HepG2 (cell line): ENCODE data around the gene AFF1. TPM values are rescaled to one million over a fixed set of nuclear protein-coding genes. Genes with fewer than 3 reads are reported as not detected.

Source experiments
- ATAC-seq: fragments of 200-7000 bp; cut with Tn5 transposase; 3 replicates; pipeline ENCODE4 v1.9.1; 2020; ENCODE audit warnings: mild to moderate bottlenecking, moderate library complexity
- BruUV-seq: library from RNA; stranded (reverse); fragments of 400-500 nt; replicated peaks from 2 replicates; lab custom pipeline; 2021; lab: Mats Ljungman, UMichigan
- CTCF ChIA-PET: fragments of 300-600 bp; formaldehyde crosslinking; extraction: SDS; loops from one replicate; lab custom pipeline; 2021; ENCODE audit warnings: low total read pairs, inconsistent platforms, low intra/inter-chr PET ratio; lab: Yijun Ruan, JAX
- POLR2A ChIA-PET: fragments of 350-600 bp; sonication (Branson Sonifier 250); formaldehyde crosslinking; loops from one replicate; lab custom pipeline; 2020; ENCODE audit warnings: antibody characterized with exemption, inconsistent platforms; lab: Yijun Ruan, JAX
- DNase-seq: peaks from one replicate; pipeline ENCODE4 v3.0.0-alpha.2; 2015; ENCODE audit warnings: low spot score
- FAIRE-seq: peaks from 3 replicates; lab custom pipeline; 2011; peaks lifted over from hg19 to GRCh38; lab: Jason Lieb, UNC
- H2AFZ ChIP-seq: one replicate; pipeline ENCODE4 v1.6.1; 2011; ENCODE audit warnings: low read length, inconsistent platforms
- H3K27ac ChIP-seq: fragments of 300-600 bp; 3 replicates; pipeline ENCODE4 v1.8.0; 2011; ENCODE audit warnings: mixed run types, mild to moderate bottlenecking, mixed read lengths, low read length, inconsistent platforms; ENCODE audit not compliant: insufficient read depth; ENCODE audit errors: extremely low read length
- H3K27me3 ChIP-seq, 2 experiments: fragments of 200-600 bp in 1 of 2; 2 replicates in 1 of 2; 3 replicates in 1 of 2; pipeline versions ENCODE4 v1.6.0 to v1.8.0; 2011; ENCODE audit warnings: low read length in 2 of 2, mild to moderate bottlenecking in 2 of 2, moderate library complexity in 2 of 2, inconsistent platforms in 1 of 2; ENCODE audit not compliant: insufficient read depth in 2 of 2, control insufficient read depth in 1 of 2
- H3K36me3 ChIP-seq, 2 experiments: fragments of 200-600 bp in 1 of 2; replicated peaks in 1 of 2; 2 replicates in 1 of 2; 3 replicates in 1 of 2; pipeline versions ENCODE4 v1.5.1 to v1.8.0; 2011; ENCODE audit warnings: low read length in 2 of 2, inconsistent platforms in 1 of 2; ENCODE audit not compliant: insufficient read depth in 2 of 2, control insufficient read depth in 1 of 2
- H3K4me1 ChIP-seq: 2 replicates; pipeline ENCODE4 v1.5.1; 2012; ENCODE audit warnings: low read length, inconsistent platforms; ENCODE audit not compliant: insufficient read depth
- H3K4me2 ChIP-seq: 2 replicates; pipeline ENCODE4 v1.6.0; 2011; ENCODE audit warnings: low read depth, low read length, inconsistent platforms
- H3K4me3 ChIP-seq, 3 experiments: fragments of 200-600 bp in 1 of 3; sonication (generic), shearing (Covaris generic) in 1 of 3; replicated peaks in 1 of 3; 2 replicates each; pipeline ENCODE4 v1.5.1; 2011 to 2016; ENCODE audit warnings: low read length in 3 of 3, inconsistent platforms in 2 of 3, low read depth in 2 of 3, mild to moderate bottlenecking in 2 of 3, control low read depth in 1 of 3, mixed read lengths in 1 of 3; ENCODE audit not compliant: insufficient read depth in 1 of 3
- H3K79me2 ChIP-seq: one replicate; pipeline ENCODE4 v1.6.1; 2011; ENCODE audit warnings: low read length, inconsistent platforms; ENCODE audit not compliant: insufficient read depth
- H3K9ac ChIP-seq: 2 replicates; pipeline ENCODE4 v1.6.0; 2011; ENCODE audit warnings: mild to moderate bottlenecking, low read depth, low read length, inconsistent platforms; ENCODE audit not compliant: insufficient read depth
- H3K9me3 ChIP-seq: 2 replicates; pipeline ENCODE4 v1.5.1; 2012; ENCODE audit warnings: mild to moderate bottlenecking, low read length
- H4K20me1 ChIP-seq: 2 replicates; pipeline ENCODE4 v1.6.0; 2011; ENCODE audit warnings: inconsistent platforms, mild to moderate bottlenecking, low read length, moderate library complexity; ENCODE audit not compliant: insufficient read depth
- AHR ChIP-seq: IDR thresholded peaks from 2 replicates; pipeline ENCODE4 v1.6.1; 2018; ENCODE audit warnings: missing genetic modification reagents, missing compliant biosample characterization
- BRCA1 ChIP-seq: sonication (generic); formaldehyde crosslinking; IDR thresholded peaks from 2 replicates; pipeline ENCODE4 v1.4.0; 2020; ENCODE audit warnings: missing genetic modification reagents
- ETV5 ChIP-seq: IDR thresholded peaks from 2 replicates; pipeline ENCODE4 v1.6.1; 2018; ENCODE audit warnings: missing biosample characterization, missing genetic modification reagents, inconsistent platforms, borderline replicate concordance
- HBP1 ChIP-seq: IDR thresholded peaks from 2 replicates; pipeline ENCODE4 v1.6.1; 2016; ENCODE audit warnings: low read depth, control low read depth
- HMGXB3 ChIP-seq: sonication (generic); formaldehyde crosslinking; IDR thresholded peaks from 2 replicates; pipeline ENCODE4 v1.4.0; 2020; ENCODE audit warnings: missing genetic modification reagents, borderline replicate concordance
- MLXIP ChIP-seq: sonication (generic); formaldehyde crosslinking; IDR thresholded peaks from 2 replicates; pipeline ENCODE4 v1.9.0; 2021; ENCODE audit warnings: missing genetic modification reagents, borderline replicate concordance
- PAX8 ChIP-seq: sonication (generic); formaldehyde crosslinking; IDR thresholded peaks from 2 replicates; pipeline ENCODE4 v1.8.0; 2022; ENCODE audit warnings: mild to moderate bottlenecking, missing genetic modification reagents, borderline replicate concordance
- TIGD3 ChIP-seq: sonication (generic); formaldehyde crosslinking; IDR thresholded peaks from 2 replicates; pipeline ENCODE4 v1.5.1; 2020; ENCODE audit warnings: mild to moderate bottlenecking, missing genetic modification reagents, borderline replicate concordance
- ZNF496 ChIP-seq: sonication (generic); formaldehyde crosslinking; IDR thresholded peaks from 2 replicates; pipeline ENCODE4 v1.8.1; 2023; ENCODE audit warnings: mild to moderate bottlenecking, moderate library complexity, missing genetic modification reagents; ENCODE audit not compliant: insufficient replicate concordance
- ZNF678 ChIP-seq: sonication (generic); formaldehyde crosslinking; IDR thresholded peaks from 2 replicates; pipeline ENCODE4 v1.4.0; 2020; ENCODE audit warnings: mild to moderate bottlenecking, missing genetic modification reagents
- WGBS: methylation state at CpG from one replicate; pipeline ENCODE4 v1.1.6; 2017; ENCODE audit warnings: low lambda C conversion rate; 5-methylcytosine and 5-hydroxymethylcytosine counted together
- in situ Hi-C: cut with HindIII; loops from 2 replicates; pipeline ENCODE4 v1.10.0; 2017; ENCODE audit warnings: low pct_unique_long_range_greater_than_20kb; ENCODE audit not compliant: extremely low pct_ligation_motif_present
- intact Hi-C: fragments of 100-400 bp; cut with micrococcal nuclease; formaldehyde crosslinking; loops from one replicate; pipeline ENCODE4 v1.10.0; 2022; ENCODE audit not compliant: unreplicated experiment
- polyA plus RNA-seq, 8 experiments: library from polyadenylated mRNA; depleted of rRNA in 3 of 8; stranded (reverse) in 7 of 8; unstranded in 1 of 8; fragments of >200 nt; fragmentation: Illumina TruSeq in 4 of 8; extraction: Trizol in 4 of 8; gene quantifications; 2 replicates each; pipeline versions ENCODE4 v1.2.1 to v1.2.3, GENCODE V29; 2011 to 2016; ENCODE audit warnings: low read depth in 4 of 8, missing spikeins in 1 of 8, mixed read lengths in 1 of 8; ENCODE audit not compliant: insufficient read depth in 1 of 8
- total RNA-seq, 5 experiments: library from RNA; depleted of rRNA; stranded (reverse); fragments of >200 nt; fragmentation: Illumina TruSeq; extraction: Trizol; gene quantifications; 2 replicates each; pipeline ENCODE4 v1.2.3, GENCODE V29; 2016; ENCODE audit warnings: low read depth in 1 of 5

The AFF1 gene
- total and polyA plus RNA-seq, 2 of the 13 experiments (the other 11 are each of a cell fraction or from before 2014, with no cell fraction given): 15.5 to 15.9 TPM

- Histone ChIP-seq H3K4me1 (peaks cover 71% of the 10 kb centered on the region), H3K79me2 (peaks cover 65% of the 10 kb centered on the region), H3K27me3 (no peaks in the 10 kb centered on the region; a peak in 1 of 5 replicates), H3K9ac (peak overlapping the region; percentile 92), H3K9me3 (no peaks in the 10 kb centered on the region), H3K4me3 (peak overlapping the region; percentile 71 to 85 (median 74)), H3K4me2 (peak overlapping the region; percentile 92), H2AFZ (no peak overlapping the region), H4K20me1 (peaks cover 28% of the 10 kb centered on the region), H3K27ac (peak overlapping the region; percentile 99), H3K36me3 (no peaks in the 10 kb centered on the region)
- ATAC-seq (peak; percentile 96), DNase-seq (peak; percentile 84), FAIRE-seq (no peak)
- 2% methylated on average over 10 of the region's 82 CpGs for WGBS
- ChIA-PET CTCF (interaction anchor here (1.3 kb wide), 1 partner anchor 84 kb away, joined by 5 read pairs; no protein-coding TSS in a partner anchor), POLR2A (interaction anchor here (0.7 to 4.3 kb wide), 25 partner anchors 8 to 88 kb away, joined by 3 to 81 read pairs (median 5); partner anchors contain the start of gene AFF1)
- in situ Hi-C loops (loop anchor here (5.0 kb wide), 1 partner anchor 70 kb away; the partner anchor contains the start of gene AFF1), intact Hi-C loops (loop anchor here (1.0 to 2.0 kb wide), 5 partner anchors 30 to 86 kb away; no protein-coding TSS in a partner anchor)
- BruUV-seq: no TSS peak
- 0 out of 2 replicates have a peak, but pooled peaks have one; percentile 60 for TF ChIP-seq ZNF678 (CRISPR knock-in tag)
- no peak for TF ChIP-seq HMGXB3 (CRISPR knock-in tag)
- TF ChIP-seq ZNF496 (CRISPR knock-in tag): no peak
- TF ChIP-seq PAX8: no peak; the same call in 1 of the 2 replicates
- 0 out of 2 replicates have a peak, but pooled peaks have one; percentile 31 for TF ChIP-seq BRCA1 (CRISPR knock-in tag)
- peak; percentile 60; the same call in 1 of the 2 replicates for TF ChIP-seq TIGD3
- TF ChIP-seq AHR (CRISPR knock-in tag): peak; percentile 39; the same call in 1 of the 2 replicates
- TF ChIP-seq HBP1 (CRISPR knock-in tag): no peak
- peak; percentile 25; the same call in 1 of the 2 replicates for TF ChIP-seq ETV5 (CRISPR knock-in tag)
- no peak for TF ChIP-seq MLXIP (CRISPR knock-in tag)
Measured at GRCh38 chr4:87006676-87007527, 72.1 kb downstream of the AFF1 start.
